ENCODE data around the gene JKAMP. TPM values are rescaled to one million over a fixed set of nuclear protein-coding genes. Genes with fewer than 3 reads are reported as not detected.

JKAMP gene
- total and polyA plus RNA-seq, 2 of the 8 experiments (the other 6 are each of a cell fraction or from before 2014, with no cell fraction given): 34.9 to 182 TPM

- no peak for TF ChIP-seq JUN (IDR thresholded peaks at IDR 0.05; ENCODE audit: low read depth, low read length)
- TF ChIP-seq NANOG (IDR thresholded peaks at IDR 0.05; ENCODE audit: insufficient read depth, low read depth, low read length, poor library complexity, severe bottlenecking): no peak
- TF ChIP-seq NRF1 (IDR thresholded peaks at IDR 0.05; ENCODE audit: low read depth, low read length): no peak
- no peak for TF ChIP-seq CBX8 (IDR thresholded peaks at IDR 0.05; ENCODE audit: borderline replicate concordance, low read depth, low read length)
- no peak for TF ChIP-seq RXRA (IDR thresholded peaks at IDR 0.05; ENCODE audit: insufficient read depth, low read depth, low read length)
- TF ChIP-seq SP4 (IDR thresholded peaks at IDR 0.05; ENCODE audit: low read length): no peak
- no peak for TF ChIP-seq HDAC6 (IDR thresholded peaks at IDR 0.05; ENCODE audit: low read depth, low read length)
Observed at GRCh38 chr14:59480166-59480565, 4.2 kb upstream of the JKAMP start (continued).

Data from H1 (cell line).